Fibroblast of mammary gland (primary cell): ENCODE measurements around the gene DIDO1.
A peak's percentile ranks its signal among the peaks of the same experiment; 100 is the strongest.

ENCODE experiments used
- DNase-seq: peaks from one replicate; pipeline ENCODE4 v3.0.0-alpha.2; 2010; ENCODE audit warnings: low read depth
- H3K4me3 ChIP-seq: 2 replicates; pipeline ENCODE4 v1.5.1; 2011; ENCODE audit warnings: low read depth, mild to moderate bottlenecking, low read length, moderate library complexity; ENCODE audit not compliant: control insufficient read depth
- TF ChIP-seq, protein P1 (sequence below): conservative IDR thresholded peaks from 2 replicates; pipeline ENCODE4 v1.5.1; 2011; ENCODE audit warnings: low read depth, low read length, inconsistent platforms; ENCODE audit not compliant: control insufficient read depth, insufficient read depth

The DIDO1 gene

DNA sequence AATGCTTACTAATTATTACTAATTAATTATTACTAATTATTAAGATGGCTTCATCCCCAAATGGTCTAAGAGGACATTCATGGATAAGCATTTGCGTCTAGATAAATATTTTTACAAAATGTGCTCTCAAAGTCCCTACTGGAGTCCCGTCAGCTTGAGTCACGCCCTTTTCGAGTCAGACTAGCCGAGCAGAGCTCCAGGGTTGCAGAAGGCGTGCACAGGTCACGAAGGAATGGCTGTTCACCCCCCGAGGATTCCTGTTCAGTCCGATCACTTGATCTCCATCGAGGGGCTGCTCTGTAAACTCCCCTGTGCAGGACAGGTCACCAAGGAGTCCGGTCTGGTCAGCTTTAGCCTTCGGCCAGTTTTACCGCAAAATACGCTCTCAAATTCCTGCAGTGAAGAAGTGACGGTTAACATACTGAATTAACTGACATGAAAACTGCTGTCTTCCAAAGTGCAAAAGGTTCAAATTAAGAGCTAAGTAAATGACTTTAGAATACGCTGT is 84.5 kb downstream of the DIDO1 start:
- TF ChIP-seq, protein P1, sequence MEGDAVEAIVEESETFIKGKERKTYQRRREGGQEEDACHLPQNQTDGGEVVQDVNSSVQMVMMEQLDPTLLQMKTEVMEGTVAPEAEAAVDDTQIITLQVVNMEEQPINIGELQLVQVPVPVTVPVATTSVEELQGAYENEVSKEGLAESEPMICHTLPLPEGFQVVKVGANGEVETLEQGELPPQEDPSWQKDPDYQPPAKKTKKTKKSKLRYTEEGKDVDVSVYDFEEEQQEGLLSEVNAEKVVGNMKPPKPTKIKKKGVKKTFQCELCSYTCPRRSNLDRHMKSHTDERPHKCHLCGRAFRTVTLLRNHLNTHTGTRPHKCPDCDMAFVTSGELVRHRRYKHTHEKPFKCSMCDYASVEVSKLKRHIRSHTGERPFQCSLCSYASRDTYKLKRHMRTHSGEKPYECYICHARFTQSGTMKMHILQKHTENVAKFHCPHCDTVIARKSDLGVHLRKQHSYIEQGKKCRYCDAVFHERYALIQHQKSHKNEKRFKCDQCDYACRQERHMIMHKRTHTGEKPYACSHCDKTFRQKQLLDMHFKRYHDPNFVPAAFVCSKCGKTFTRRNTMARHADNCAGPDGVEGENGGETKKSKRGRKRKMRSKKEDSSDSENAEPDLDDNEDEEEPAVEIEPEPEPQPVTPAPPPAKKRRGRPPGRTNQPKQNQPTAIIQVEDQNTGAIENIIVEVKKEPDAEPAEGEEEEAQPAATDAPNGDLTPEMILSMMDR = no peak
- DNase-seq = no peak
- H3K4me3 ChIP-seq = no peak overlapping the region

DNA sequence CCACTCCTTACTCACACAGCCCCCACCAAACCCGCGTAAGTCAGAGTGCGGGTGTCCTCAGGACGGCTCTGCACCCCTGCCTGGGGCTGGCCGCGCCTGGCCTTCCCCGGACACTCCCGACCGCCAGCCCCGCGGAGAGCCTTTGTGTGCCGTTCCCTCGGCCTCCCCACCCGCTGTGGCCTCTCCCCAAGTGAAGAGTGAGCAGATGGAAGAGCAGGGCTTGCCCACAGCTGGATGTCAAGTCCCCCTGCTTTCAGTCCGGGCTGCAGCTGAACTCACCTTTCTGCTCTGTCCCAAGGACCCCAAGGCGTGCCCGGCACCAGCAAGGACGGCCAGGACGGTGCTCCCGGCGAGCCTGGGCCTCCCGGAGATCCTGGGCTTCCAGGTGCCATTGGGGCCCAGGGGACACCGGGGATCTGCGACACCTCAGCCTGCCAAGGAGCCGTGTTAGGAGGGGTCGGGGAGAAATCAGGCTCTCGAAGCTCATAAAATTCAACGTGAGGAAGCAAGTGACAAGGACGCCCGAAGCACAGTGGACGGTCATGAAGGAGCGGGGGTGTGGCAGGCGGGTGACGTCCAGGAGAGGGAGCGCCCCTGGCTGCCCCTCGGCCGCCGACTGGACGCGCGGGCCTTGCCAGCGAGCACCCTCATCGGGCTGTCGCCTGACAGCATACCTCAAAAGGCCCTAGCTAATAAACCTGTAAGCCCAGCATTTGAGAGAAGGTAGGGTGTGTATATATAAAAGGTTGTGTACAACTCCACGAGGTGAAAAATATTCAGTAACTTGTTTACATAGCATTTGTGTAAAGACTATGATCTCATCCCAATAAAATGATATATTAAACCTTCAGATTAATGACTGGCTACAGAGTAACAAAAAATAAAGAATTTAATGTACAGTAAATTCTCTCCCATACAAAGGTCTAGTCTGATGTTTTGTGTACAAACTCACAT is 85.8 kb downstream of the DIDO1 start:
- no peak overlapping the region for H3K4me3 ChIP-seq
- TF ChIP-seq, protein P1 = no peak
- DNase-seq = no peak

DNA sequence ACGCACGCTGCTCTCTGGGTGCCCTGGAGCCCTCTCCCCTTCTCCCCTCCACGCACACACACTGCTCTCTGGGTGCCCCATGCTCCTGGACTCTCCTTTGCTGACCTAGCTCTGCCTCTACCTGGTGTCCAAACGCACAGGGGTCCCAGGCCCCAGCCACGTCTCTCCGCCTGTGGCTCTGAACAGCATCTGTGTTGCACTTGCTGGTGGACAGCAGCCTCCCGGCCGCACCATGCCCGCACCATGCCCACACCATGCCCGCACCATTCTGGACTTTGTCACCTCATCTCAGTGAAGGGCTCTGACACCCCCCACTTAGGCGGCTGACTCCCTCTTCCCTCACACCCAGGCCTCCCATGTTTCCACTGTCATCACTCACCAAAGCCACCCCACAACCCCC is 86.5 kb downstream of the DIDO1 start:
- DNase-seq = no peak
- TF ChIP-seq, protein P1 = no peak

DNA sequence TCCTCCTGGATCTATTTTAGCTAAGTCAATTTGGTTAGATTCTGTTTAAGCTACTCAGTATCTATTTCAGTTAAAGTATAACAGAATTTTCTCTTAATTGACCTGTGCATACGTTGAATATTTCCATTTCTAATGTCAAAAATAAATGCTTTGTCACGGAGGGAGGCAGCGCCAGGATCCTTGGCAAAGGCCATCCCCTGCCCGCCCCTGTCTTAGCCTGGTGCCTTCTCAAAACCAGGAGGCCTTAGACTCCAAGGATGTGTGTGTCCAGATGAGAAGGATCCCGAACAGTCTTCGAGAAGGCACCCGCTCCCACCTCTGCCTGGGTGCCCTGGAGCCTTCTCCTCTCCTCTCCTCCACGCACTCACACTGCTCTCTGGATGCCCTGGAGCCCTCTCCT is 87.0 kb downstream of the DIDO1 start:
- no peak overlapping the region for H3K4me3 ChIP-seq
- TF ChIP-seq, protein P1 = no peak
- DNase-seq = no peak

More for the DNA sequence above, 86.5 kb downstream of the DIDO1 start:
- H3K4me3 ChIP-seq = no peak overlapping the region

DNA sequence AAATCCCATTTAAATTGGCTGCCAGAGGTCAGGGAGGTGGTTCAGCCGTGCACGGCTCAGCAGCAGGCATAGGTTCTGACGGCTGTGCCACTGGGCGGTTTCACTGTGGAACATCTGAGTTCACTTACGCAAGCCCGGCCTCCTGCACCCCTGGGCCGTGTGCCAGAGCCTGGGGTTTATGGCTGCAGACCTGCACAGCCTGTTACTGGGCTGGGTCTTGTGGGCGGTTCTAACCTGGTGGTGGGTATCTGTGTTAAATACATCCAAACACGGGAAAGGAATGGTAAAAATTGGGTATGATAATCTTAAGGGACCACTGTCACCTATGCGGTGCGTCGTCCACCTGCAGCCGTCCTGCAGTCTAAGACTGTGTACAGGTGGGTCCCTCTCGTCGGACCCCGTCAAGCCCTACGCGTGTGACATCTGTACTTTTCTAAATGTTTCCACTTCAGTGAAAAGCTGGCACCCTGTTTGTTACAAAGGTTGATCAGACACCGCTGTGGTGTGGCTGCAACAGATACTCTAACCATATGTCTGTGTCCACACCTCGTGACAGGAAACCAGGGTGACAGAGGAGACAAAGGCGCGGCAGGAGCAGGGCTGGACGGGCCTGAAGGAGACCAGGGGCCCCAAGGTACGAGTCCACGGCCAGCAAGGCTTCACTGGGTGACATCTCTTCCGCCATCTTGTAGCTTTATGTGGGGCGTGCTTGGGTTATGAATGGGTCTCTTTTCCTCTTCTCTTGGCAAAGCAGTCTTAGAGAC is 88.0 kb downstream of the DIDO1 start:
- no peak overlapping the region for H3K4me3 ChIP-seq
- TF ChIP-seq, protein P1 = no peak
- peak; percentile 47 for DNase-seq

DNA sequence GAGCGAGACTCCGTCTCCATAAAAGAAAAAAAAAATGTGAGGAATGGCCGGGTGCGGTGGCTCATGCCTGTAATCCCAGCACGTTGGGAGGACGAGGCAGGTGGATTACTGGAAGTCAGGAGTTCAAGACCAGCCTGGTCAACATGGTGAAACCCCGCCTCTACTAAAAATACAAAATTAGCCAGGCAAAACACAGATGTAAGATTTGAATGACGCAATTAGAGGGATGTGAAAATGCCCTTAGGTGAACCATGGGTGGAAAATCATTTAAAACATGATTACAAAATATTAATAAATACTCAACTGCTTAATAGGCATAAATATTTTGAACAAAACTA is 88.5 kb downstream of the DIDO1 start:
- H3K4me3 ChIP-seq = no peak overlapping the region
- TF ChIP-seq, protein P1 = no peak
- DNase-seq = no peak
